ENCODE results near the gene BMF. TPM values are rescaled to one million over a fixed set of nuclear protein-coding genes. Genes with fewer than 3 reads are reported as not detected.
A peak's percentile ranks its signal among the peaks of the same experiment; 100 is the strongest.

The BMF gene
- total RNA-seq, 1 donor from 2014 or later: 2.2 TPM

DNA sequence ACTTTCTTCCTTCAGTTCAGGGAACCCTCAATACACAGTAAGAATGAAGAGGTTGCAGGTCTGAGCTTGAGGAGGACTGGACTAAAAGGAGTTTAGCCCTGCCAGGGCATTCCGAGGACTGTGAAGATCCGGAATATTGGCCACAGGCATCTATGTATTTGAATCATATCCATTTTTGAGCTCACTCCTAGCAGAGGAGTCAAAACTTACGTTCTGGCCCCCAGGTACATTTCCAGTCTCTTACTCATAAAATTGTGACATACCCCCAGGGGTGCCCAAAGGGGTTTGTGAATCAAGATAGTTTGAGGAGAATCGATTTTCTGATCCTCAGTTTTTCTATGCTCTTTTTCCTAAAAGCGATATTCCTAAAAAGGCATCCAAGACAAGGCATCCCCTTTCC lies 42.1 kb downstream of the BMF start:
- peaks cover 12 to 27% of the 10 kb centered on the region in 2 donors for H3K4me1 ChIP-seq
- intact Hi-C loops (cut with DNase I): no loop called here
- DNase-seq (ENCODE audit: low spot score in 2 of 2): no peak

DNA sequence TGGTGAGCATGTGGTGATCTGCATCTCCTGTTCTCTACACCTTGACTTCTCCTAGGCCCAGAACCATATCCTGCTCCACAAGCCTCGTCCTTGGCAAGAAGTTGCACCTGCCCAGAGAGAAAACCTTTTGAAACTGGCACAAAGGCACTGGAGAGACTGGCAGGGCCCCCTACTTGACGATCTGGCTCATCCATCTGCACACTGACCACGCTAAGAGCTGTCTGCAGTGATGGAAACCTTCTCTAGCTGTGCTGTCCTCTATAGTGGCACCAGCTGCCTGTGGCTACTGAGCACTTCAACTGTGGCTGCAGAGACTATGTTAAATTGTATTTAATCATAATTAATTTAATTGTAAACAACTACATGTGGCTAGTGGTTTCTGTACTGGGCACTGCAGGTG lies 43.5 kb downstream of the BMF start:
- DNase-seq (ENCODE audit: low spot score in 2 of 2): no peak
- TF ChIP-seq, protein P1, sequence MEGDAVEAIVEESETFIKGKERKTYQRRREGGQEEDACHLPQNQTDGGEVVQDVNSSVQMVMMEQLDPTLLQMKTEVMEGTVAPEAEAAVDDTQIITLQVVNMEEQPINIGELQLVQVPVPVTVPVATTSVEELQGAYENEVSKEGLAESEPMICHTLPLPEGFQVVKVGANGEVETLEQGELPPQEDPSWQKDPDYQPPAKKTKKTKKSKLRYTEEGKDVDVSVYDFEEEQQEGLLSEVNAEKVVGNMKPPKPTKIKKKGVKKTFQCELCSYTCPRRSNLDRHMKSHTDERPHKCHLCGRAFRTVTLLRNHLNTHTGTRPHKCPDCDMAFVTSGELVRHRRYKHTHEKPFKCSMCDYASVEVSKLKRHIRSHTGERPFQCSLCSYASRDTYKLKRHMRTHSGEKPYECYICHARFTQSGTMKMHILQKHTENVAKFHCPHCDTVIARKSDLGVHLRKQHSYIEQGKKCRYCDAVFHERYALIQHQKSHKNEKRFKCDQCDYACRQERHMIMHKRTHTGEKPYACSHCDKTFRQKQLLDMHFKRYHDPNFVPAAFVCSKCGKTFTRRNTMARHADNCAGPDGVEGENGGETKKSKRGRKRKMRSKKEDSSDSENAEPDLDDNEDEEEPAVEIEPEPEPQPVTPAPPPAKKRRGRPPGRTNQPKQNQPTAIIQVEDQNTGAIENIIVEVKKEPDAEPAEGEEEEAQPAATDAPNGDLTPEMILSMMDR (IDR thresholded peaks at IDR 0.05): no peak
- H3K4me3 ChIP-seq: no peak overlapping the region
- no peak overlapping the region for H3K27ac ChIP-seq
- H3K9me3 ChIP-seq: no peaks in the 10 kb centered on the region
- H3K36me3 ChIP-seq: no peaks in the 10 kb centered on the region
- no peaks in the 10 kb centered on the region for H3K27me3 ChIP-seq
- intact Hi-C loops (cut with DNase I): no loop called here
- H3K4me1 ChIP-seq: peaks cover 12 to 25% of the 10 kb centered on the region in 2 donors

More for the DNA sequence above, 42.1 kb downstream of the BMF start:
- TF ChIP-seq, protein P1 (IDR thresholded peaks at IDR 0.05): no peak
- Histone ChIP-seq H3K36me3 (no peaks in the 10 kb centered on the region), H3K27ac (no peak overlapping the region), H3K9me3 (no peaks in the 10 kb centered on the region), H3K4me3 (no peak overlapping the region), H3K27me3 (no peaks in the 10 kb centered on the region)

DNA sequence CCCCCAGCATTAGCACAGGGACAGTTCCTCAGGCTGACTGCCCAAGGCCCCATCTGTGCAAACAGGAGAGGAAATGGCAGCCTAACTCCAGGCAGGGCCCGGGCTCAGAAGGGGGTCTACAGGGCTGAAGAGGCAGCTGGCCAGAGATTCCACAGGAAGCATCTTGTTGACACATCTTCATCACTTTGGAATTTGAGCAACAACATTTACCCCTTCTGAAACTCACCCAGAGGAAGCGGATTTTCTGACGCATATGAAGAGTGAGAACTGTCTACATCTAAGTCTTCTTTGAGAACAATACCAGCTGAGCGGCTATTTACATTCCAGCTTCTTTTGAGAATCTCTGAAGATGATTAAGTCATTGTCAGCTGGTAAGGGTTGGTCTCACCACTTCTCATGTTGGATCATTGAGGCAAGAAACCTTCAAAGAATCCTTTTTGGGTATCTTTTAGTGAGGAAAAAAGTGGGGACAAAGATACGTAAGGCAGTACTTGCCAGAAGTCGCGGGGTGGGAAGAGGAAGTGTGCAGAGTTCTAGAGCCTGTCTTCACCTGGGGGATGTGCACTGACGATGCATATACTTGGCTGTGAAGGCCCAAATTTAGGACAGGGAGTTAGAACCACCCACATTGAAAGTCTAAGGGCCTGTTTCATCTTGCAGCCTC lies 44.3 kb downstream of the BMF start:
- Histone ChIP-seq H3K27ac (peak overlapping the region; percentile 67 to 86), H3K4me3 (no peak overlapping the region), H3K36me3 (no peaks in the 10 kb centered on the region), H3K9me3 (no peaks in the 10 kb centered on the region), H3K4me1 (peaks cover 7 to 17% of the 10 kb centered on the region in 2 donors), H3K27me3 (no peaks in the 10 kb centered on the region)
- DNase-seq (ENCODE audit: low spot score in 2 of 2): no peak
- TF ChIP-seq, protein P1 (IDR thresholded peaks at IDR 0.05): no peak
- intact Hi-C loops (cut with DNase I): no loop called here

DNA sequence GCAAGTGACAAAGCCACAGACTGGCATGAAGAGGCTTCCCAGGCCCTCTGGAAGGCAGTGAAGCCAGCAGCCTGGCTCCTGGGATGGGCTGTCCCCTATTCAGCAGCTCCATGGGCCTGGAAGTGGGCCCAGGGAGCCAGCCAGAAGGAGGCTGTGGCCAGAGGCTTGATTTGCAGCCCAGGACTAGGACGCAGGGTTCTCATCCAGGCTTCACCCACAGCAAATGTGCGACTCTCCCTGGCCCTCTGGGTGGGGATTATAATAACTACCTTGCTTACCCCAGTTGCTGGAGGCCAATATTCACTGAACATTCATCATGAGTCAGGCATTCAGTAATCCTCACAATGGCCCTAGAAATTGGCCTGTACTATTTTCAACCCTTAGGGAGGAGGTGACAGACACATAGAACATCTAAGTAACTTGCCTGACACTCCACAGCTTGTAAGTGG lies 45.1 kb downstream of the BMF start:
- Histone ChIP-seq H3K27ac (peak overlapping the region; percentile 67 to 86), H3K9me3 (no peaks in the 10 kb centered on the region), H3K4me3 (no peak overlapping the region), H3K4me1 (peaks cover 5 to 11% of the 10 kb centered on the region in 2 donors), H3K27me3 (no peaks in the 10 kb centered on the region), H3K36me3 (no peaks in the 10 kb centered on the region)
- intact Hi-C loops (cut with DNase I): no loop called here
- TF ChIP-seq, protein P1 (IDR thresholded peaks at IDR 0.05): no peak
- no peak for DNase-seq (ENCODE audit: low spot score in 2 of 2)

DNA sequence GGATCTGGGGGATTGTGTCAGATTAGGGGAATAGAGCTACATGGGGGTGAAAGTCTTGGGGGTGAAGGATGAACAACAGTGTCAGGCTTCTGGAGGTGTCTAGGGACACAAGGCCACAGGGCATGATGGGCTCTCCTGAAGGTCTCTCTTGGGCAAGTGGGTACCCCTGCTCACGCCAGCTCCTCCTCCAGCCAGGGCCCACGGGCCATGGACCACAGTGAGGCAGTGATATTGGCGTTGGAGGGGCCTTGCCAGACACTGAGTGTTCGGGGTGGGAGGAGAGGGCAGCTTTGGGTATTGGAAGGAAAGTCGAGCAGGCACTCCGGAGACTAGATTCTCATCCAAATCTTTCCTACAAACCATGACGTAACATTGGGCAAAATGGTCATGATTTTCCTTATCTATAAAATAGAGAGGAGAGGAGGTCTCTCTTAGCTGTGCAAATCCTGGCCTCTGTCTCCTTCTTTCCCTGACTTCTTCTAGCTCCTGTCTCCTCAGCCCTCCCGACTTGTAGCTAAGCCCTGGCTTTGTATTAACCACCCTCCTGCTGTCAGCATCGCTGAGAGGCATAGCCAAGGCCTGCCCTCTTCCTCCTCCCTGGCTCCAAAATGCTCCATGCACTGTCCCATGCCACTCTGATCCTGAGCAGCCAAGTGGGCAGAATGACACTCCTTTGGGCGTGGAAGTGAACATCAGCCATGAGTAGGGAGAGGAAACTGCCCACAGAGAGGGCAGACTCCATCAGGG lies 45.7 kb downstream of the BMF start:
- Histone ChIP-seq H3K9me3 (no peaks in the 10 kb centered on the region), H3K36me3 (no peaks in the 10 kb centered on the region), H3K4me1 (peaks cover 5 to 11% of the 10 kb centered on the region in 2 donors), H3K27me3 (no peaks in the 10 kb centered on the region), H3K27ac (peak overlapping the region; percentile 67 to 86), H3K4me3 (no peak overlapping the region)
- DNase-seq (ENCODE audit: low spot score in 2 of 2): no peak
- TF ChIP-seq, protein P1 (IDR thresholded peaks at IDR 0.05): no peak
- intact Hi-C loops (cut with DNase I): no loop called here
